Upper lobe of right lung (tissue), 1 donor: ENCODE data around the gene HEXIM2. TPM values are rescaled to one million over a fixed set of nuclear protein-coding genes. Genes with fewer than 3 reads are reported as not detected.

Source experiments
- ATAC-seq: fragments of 200-7000 bp; cut with Tn5 transposase; one replicate; pipeline ENCODE4 v1.9.1; 2020; ENCODE audit warnings: mild to moderate bottlenecking, moderate library complexity
- DNase-seq: peaks from one replicate; pipeline ENCODE4 v3.0.0-alpha.2; 2020
- H3K27ac ChIP-seq: fragments of 200-600 bp; one replicate; pipeline ENCODE4 v1.8.0; 2022
- H3K27me3 ChIP-seq: fragments of 200-600 bp; one replicate; pipeline ENCODE4 v1.8.0; 2022; ENCODE audit warnings: mild to moderate bottlenecking
- H3K36me3 ChIP-seq: fragments of 200-600 bp; one replicate; pipeline ENCODE4 v1.8.0; 2022
- H3K4me1 ChIP-seq: fragments of 200-600 bp; one replicate; pipeline ENCODE4 v1.8.0; 2022
- H3K4me3 ChIP-seq: fragments of 200-600 bp; one replicate; pipeline ENCODE4 v1.8.0; 2022; ENCODE audit warnings: mild to moderate bottlenecking
- H3K9me3 ChIP-seq: fragments of 200-600 bp; one replicate; pipeline ENCODE4 v1.8.0; 2022
- CTCF ChIP-seq: fragments of 200-600 bp; IDR thresholded peaks from one replicate; pipeline ENCODE4 v1.8.0; 2022; ENCODE audit warnings: antibody characterized with exemption
- intact Hi-C: fragments of 100-400 bp; cut with DNase I; formaldehyde crosslinking; loops from one replicate; pipeline ENCODE4 v1.11.0; 2022
- total RNA-seq: library from RNA; stranded (reverse); fragmentation: NEBNext Ultra II Directional; extraction: Animal tissue kit (Norgen Biotek cat#: 25700); gene quantifications from one replicate; pipeline ENCODE4 v1.2.1, GENCODE V29; 2021
- donor health status: DM: no; HTN: yes; CAD: no; lungs with severe emphysema.

HEXIM2 gene
- total RNA-seq, 1 donor from 2014 or later = 5.7 TPM

- no peaks in the 10 kb centered on the region for H3K9me3 ChIP-seq
- no peak for DNase-seq
- no peak overlapping the region for H3K27ac ChIP-seq
- no peak for TF ChIP-seq CTCF
- no peaks in the 10 kb centered on the region for H3K36me3 ChIP-seq
- no peak overlapping the region for H3K4me3 ChIP-seq
- no peaks in the 10 kb centered on the region for H3K27me3 ChIP-seq
- no peak for ATAC-seq
- peaks cover 9% of the 10 kb centered on the region for H3K4me1 ChIP-seq
- intact Hi-C loops = loop anchor here (10.0 kb wide), 1 partner anchor 203 kb away; the partner anchor contains the start of gene GFAP
These were observed 43.6 kb upstream of the HEXIM2 start for GRCh38 chr17:45117848-45118646.

GRCh38 chr17:45118691-45119090, 43.0 kb upstream of the HEXIM2 start:
- intact Hi-C loops = loop anchor here (10.0 kb wide), 1 partner anchor 204 kb away; the partner anchor contains the start of gene GFAP
- H3K4me1 ChIP-seq = peaks cover 15% of the 10 kb centered on the region
- no peaks in the 10 kb centered on the region for H3K36me3 ChIP-seq
- H3K27me3 ChIP-seq = no peaks in the 10 kb centered on the region
- H3K27ac ChIP-seq = no peak overlapping the region
- no peak for ATAC-seq
- H3K9me3 ChIP-seq = no peaks in the 10 kb centered on the region
- no peak overlapping the region for H3K4me3 ChIP-seq
- no peak for TF ChIP-seq CTCF
- no peak for DNase-seq

GRCh38 chr17:45119964-45120363, 41.7 kb upstream of the HEXIM2 start:
- H3K27ac ChIP-seq = no peak overlapping the region
- H3K4me1 ChIP-seq = peaks cover 22% of the 10 kb centered on the region
- ATAC-seq = no peak
- no peak overlapping the region for H3K4me3 ChIP-seq
- intact Hi-C loops = loop anchor here (10.0 kb wide), 1 partner anchor 205 kb away; the partner anchor contains the start of gene GFAP
- DNase-seq = no peak
- H3K36me3 ChIP-seq = no peaks in the 10 kb centered on the region
- no peak for TF ChIP-seq CTCF
- H3K27me3 ChIP-seq = no peaks in the 10 kb centered on the region
- no peaks in the 10 kb centered on the region for H3K9me3 ChIP-seq

GRCh38 chr17:45120558-45120957, 41.1 kb upstream of the HEXIM2 start:
- ATAC-seq (no peak), DNase-seq (no peak)
- Histone ChIP-seq H3K36me3 (no peaks in the 10 kb centered on the region), H3K4me3 (no peak overlapping the region), H3K9me3 (no peaks in the 10 kb centered on the region), H3K4me1 (peaks cover 22% of the 10 kb centered on the region), H3K27me3 (no peaks in the 10 kb centered on the region), H3K27ac (no peak overlapping the region)
- no peak for TF ChIP-seq CTCF
- intact Hi-C loops = no loop called here

GRCh38 chr17:45121055-45121454, 40.6 kb upstream of the HEXIM2 start:
- Histone ChIP-seq H3K4me1 (peaks cover 22% of the 10 kb centered on the region), H3K27ac (no peak overlapping the region), H3K27me3 (no peaks in the 10 kb centered on the region), H3K36me3 (no peaks in the 10 kb centered on the region), H3K9me3 (no peaks in the 10 kb centered on the region), H3K4me3 (no peak overlapping the region)
- TF ChIP-seq CTCF = no peak
- intact Hi-C loops = no loop called here
- ATAC-seq = no peak
- DNase-seq = no peak
